GM12864 (cell line): ENCODE measurements around the gene DEPDC5.

ENCODE experiments used
- DNase-seq: peaks from one replicate; pipeline ENCODE4 v3.0.0-alpha.2; 2011; ENCODE audit warnings: low read depth
- H3K4me3 ChIP-seq: 2 replicates; pipeline ENCODE4 v1.5.1; 2011; ENCODE audit warnings: mild to moderate bottlenecking, low read depth, low read length, control low read depth
- TF ChIP-seq, protein P1 (sequence below): IDR thresholded peaks from 2 replicates; pipeline ENCODE4 v1.5.1; 2011; ENCODE audit warnings: low read depth, mild to moderate bottlenecking, moderate library complexity, low read length, control low read depth, inconsistent platforms; ENCODE audit errors: missing control alignments

The DEPDC5 gene

GRCh38 chr22:31881200-31881599 lies 127.4 kb downstream of the DEPDC5 start:
- TF ChIP-seq, protein P1, sequence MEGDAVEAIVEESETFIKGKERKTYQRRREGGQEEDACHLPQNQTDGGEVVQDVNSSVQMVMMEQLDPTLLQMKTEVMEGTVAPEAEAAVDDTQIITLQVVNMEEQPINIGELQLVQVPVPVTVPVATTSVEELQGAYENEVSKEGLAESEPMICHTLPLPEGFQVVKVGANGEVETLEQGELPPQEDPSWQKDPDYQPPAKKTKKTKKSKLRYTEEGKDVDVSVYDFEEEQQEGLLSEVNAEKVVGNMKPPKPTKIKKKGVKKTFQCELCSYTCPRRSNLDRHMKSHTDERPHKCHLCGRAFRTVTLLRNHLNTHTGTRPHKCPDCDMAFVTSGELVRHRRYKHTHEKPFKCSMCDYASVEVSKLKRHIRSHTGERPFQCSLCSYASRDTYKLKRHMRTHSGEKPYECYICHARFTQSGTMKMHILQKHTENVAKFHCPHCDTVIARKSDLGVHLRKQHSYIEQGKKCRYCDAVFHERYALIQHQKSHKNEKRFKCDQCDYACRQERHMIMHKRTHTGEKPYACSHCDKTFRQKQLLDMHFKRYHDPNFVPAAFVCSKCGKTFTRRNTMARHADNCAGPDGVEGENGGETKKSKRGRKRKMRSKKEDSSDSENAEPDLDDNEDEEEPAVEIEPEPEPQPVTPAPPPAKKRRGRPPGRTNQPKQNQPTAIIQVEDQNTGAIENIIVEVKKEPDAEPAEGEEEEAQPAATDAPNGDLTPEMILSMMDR: no peak
- no peak overlapping the region for H3K4me3 ChIP-seq
- no peak for DNase-seq

- no peak overlapping the region for H3K4me3 ChIP-seq
- DNase-seq: no peak
- TF ChIP-seq, protein P1: no peak
These were observed 128.0 kb downstream of the DEPDC5 start for GRCh38 chr22:31881865-31882264.

DNA sequence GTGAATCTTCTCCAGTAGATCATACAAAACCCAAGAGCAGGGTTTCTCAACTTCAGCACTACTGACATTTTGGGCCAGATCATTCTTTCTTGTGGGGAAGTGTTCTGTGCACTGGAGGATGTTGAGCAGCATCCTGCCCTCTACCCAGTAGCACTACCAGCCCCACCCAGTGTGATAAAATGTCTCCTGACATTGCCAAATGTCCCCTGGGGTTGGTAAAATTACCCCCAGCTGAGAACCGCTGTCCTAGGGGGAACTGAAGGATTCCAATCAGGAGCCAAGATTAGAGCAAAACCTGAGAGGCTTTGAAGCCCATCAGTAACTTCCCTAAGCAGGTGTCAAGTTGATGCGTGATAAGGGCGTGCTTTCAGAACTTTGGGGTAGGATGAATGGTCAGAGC lies 129.2 kb downstream of the DEPDC5 start:
- DNase-seq: no peak
- no peak overlapping the region for H3K4me3 ChIP-seq
- TF ChIP-seq, protein P1: no peak

GRCh38 chr22:31883989-31884388 lies 130.2 kb downstream of the DEPDC5 start:
- TF ChIP-seq, protein P1: no peak
- H3K4me3 ChIP-seq: no peak overlapping the region
- DNase-seq: no peak

- no peak overlapping the region for H3K4me3 ChIP-seq
- TF ChIP-seq, protein P1: no peak
- no peak for DNase-seq
These were observed 137.7 kb downstream of the DEPDC5 start for GRCh38 chr22:31891366-31892079.

DNA sequence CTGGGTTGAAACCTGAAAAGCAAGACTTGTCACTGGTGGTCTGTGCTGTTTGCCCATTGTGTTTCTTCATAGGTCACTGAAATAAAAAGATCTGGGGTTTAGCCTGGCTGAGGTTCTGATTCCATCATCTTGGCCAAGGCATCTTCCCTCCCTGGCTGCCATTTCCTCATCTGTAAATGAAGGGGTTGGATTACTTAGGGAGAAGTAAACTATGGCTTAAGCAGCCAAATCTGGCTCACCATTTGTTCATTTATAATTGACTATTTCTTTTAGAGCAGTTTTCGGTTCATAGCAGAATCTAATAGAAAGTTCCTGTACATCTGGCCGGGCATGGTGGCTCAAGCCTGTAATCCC lies 138.2 kb downstream of the DEPDC5 start:
- DNase-seq: no peak
- TF ChIP-seq, protein P1: no peak
- no peak overlapping the region for H3K4me3 ChIP-seq

DNA sequence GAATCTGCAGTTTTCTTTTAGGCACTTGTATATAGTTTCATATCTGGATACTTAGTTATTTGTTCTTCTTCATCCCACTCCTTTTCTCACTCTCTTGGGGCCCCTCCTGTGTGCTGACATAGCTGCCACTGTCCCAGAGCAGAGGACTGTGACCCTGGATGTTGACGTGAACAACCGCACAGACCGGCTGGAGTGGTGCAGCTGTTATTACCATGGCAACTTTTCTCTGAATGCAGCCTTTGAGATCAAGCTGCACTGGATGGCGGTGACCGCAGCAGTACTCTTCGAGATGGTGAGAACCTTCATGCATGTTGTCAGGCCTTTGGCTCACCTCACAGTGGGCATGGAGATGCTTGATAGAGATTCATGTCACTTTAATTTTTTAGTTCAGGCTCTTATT lies 139.6 kb downstream of the DEPDC5 start:
- no peak for DNase-seq
- TF ChIP-seq, protein P1: no peak
- H3K4me3 ChIP-seq: no peak overlapping the region
